ENCODE measurements around the gene LTB4R. TPM values are rescaled to one million over a fixed set of nuclear protein-coding genes. Genes with fewer than 3 reads are reported as not detected.

LTB4R gene
- total RNA-seq, 1 experiment from 2014 or later, result 3.8 TPM

Other genes with a start within 250 kb of the LTB4R start
- gene CPNE6, start 239.9 kb upstream of the LTB4R start, total RNA-seq (2014; rRNA removed; shearing (Covaris generic)), result not detected in 2 replicates
- gene PCK2, start 217.2 kb upstream of the LTB4R start, total RNA-seq (2014; rRNA removed; shearing (Covaris generic)), result 14.9 and 16.2 TPM in 2 replicates
- gene DCAF11, start 196.7 kb upstream of the LTB4R start, total RNA-seq (2014; rRNA removed; shearing (Covaris generic)), result 75.2 and 82.0 TPM in 2 replicates
- gene NRL, start 196.6 kb upstream of the LTB4R start, total RNA-seq (2014; rRNA removed; shearing (Covaris generic)), result 3.5 and 4.4 TPM in 2 replicates
- 137 and 161 TPM in 2 replicates for gene FITM1, start 180.8 kb upstream of the LTB4R start, total RNA-seq (2014; rRNA removed; shearing (Covaris generic))
- gene PSME1, start 175.3 kb upstream of the LTB4R start, total RNA-seq (2014; rRNA removed; shearing (Covaris generic)), result 118 and 120 TPM in 2 replicates
- 45.6 and 52.7 TPM in 2 replicates for gene EMC9, start 169.9 kb upstream of the LTB4R start, total RNA-seq (2014; rRNA removed; shearing (Covaris generic))
- 237 and 253 TPM in 2 replicates for gene PSME2, start 164.9 kb upstream of the LTB4R start, total RNA-seq (2014; rRNA removed; shearing (Covaris generic))
- 43.0 and 58.8 TPM in 2 replicates for gene RNF31, start 164.0 kb upstream of the LTB4R start, total RNA-seq (2014; rRNA removed; shearing (Covaris generic))
- gene IRF9, start 150.2 kb upstream of the LTB4R start, total RNA-seq (2014; rRNA removed; shearing (Covaris generic)), result 11.1 and 15.9 TPM in 2 replicates
- 1.1 and 2.5 TPM in 2 replicates for gene REC8, start 139.4 kb upstream of the LTB4R start, total RNA-seq (2014; rRNA removed; shearing (Covaris generic))
- 56.0 and 60.0 TPM in 2 replicates for gene IPO4, start 122.7 kb upstream of the LTB4R start, total RNA-seq (2014; rRNA removed; shearing (Covaris generic))
- gene TM9SF1, start 116.1 kb upstream of the LTB4R start, total RNA-seq (2014; rRNA removed; shearing (Covaris generic)), result 32.6 and 35.7 TPM in 2 replicates
- gene TSSK4, start 105.8 kb upstream of the LTB4R start, total RNA-seq (2014; rRNA removed; shearing (Covaris generic)), result 0.13 and 0.18 TPM in 2 replicates
- 21.5 and 29.1 TPM in 2 replicates for gene CHMP4A, start 98.0 kb upstream of the LTB4R start, total RNA-seq (2014; rRNA removed; shearing (Covaris generic))
- 16.9 and 27.7 TPM in 2 replicates for gene MDP1, start 95.4 kb upstream of the LTB4R start, total RNA-seq (2014; rRNA removed; shearing (Covaris generic))
- gene NEDD8, start 79.1 kb upstream of the LTB4R start, total RNA-seq (2014; rRNA removed; shearing (Covaris generic)), result 296 and 300 TPM in 2 replicates
- 45.8 and 54.1 TPM in 2 replicates for gene GMPR2, start 78.6 kb upstream of the LTB4R start, total RNA-seq (2014; rRNA removed; shearing (Covaris generic))
- 22.8 and 24.5 TPM in 2 replicates for gene TINF2, start 68.9 kb upstream of the LTB4R start, total RNA-seq (2014; rRNA removed; shearing (Covaris generic))
- gene TGM1, start 48.3 kb upstream of the LTB4R start, total RNA-seq (2014; rRNA removed; shearing (Covaris generic)), result 0.05 and 0.20 TPM in 2 replicates
- gene RABGGTA, start 39.9 kb upstream of the LTB4R start, total RNA-seq (2014; rRNA removed; shearing (Covaris generic)), result 10.5 and 11.6 TPM in 2 replicates
- 9.5 and 9.6 TPM in 2 replicates for gene DHRS1, start 11.7 kb upstream of the LTB4R start, total RNA-seq (2014; rRNA removed; shearing (Covaris generic))
- gene NOP9, start 11.7 kb upstream of the LTB4R start, total RNA-seq (2014; rRNA removed; shearing (Covaris generic)), result 30.1 and 33.0 TPM in 2 replicates
- gene CIDEB, start 3.5 kb upstream of the LTB4R start, total RNA-seq (2014; rRNA removed; shearing (Covaris generic)), result 0.08 and 0.20 TPM in 2 replicates
- 4.4 and 5.3 TPM in 2 replicates for gene LTB4R2, start 1.4 kb upstream of the LTB4R start, total RNA-seq (2014; rRNA removed; shearing (Covaris generic))
- 0.03 TPM in 1 of 2 replicates, not detected in the other for gene ADCY4, start 23.6 kb downstream of the LTB4R start, total RNA-seq (2014; rRNA removed; shearing (Covaris generic))
- not detected in 2 replicates for gene RIPK3, start 28.5 kb downstream of the LTB4R start, total RNA-seq (2014; rRNA removed; shearing (Covaris generic))
- gene NFATC4, start 56.7 kb downstream of the LTB4R start, total RNA-seq (2014; rRNA removed; shearing (Covaris generic)), result 33.3 and 39.3 TPM in 2 replicates
- 11.9 and 12.1 TPM in 2 replicates for gene NYNRIN, start 87.5 kb downstream of the LTB4R start, total RNA-seq (2014; rRNA removed; shearing (Covaris generic))
- gene CBLN3, start 118.2 kb downstream of the LTB4R start, total RNA-seq (2014; rRNA removed; shearing (Covaris generic)), result 0.05 and 0.12 TPM in 2 replicates
- 5.9 and 6.0 TPM in 2 replicates for gene KHNYN, start 118.5 kb downstream of the LTB4R start, total RNA-seq (2014; rRNA removed; shearing (Covaris generic))
- 29.3 and 34.1 TPM in 2 replicates for gene SDR39U1, start 131.3 kb downstream of the LTB4R start, total RNA-seq (2014; rRNA removed; shearing (Covaris generic))
- gene CMA1, start 196.8 kb downstream of the LTB4R start, total RNA-seq (2014; rRNA removed; shearing (Covaris generic)), result not detected in 2 replicates